Measurements from ENCODE around the gene DDN.

The DDN gene

GRCh38 chr12:49030714-49031572 lies 31.8 kb upstream of the DDN start:
- DNase-seq, result no peak

DNA sequence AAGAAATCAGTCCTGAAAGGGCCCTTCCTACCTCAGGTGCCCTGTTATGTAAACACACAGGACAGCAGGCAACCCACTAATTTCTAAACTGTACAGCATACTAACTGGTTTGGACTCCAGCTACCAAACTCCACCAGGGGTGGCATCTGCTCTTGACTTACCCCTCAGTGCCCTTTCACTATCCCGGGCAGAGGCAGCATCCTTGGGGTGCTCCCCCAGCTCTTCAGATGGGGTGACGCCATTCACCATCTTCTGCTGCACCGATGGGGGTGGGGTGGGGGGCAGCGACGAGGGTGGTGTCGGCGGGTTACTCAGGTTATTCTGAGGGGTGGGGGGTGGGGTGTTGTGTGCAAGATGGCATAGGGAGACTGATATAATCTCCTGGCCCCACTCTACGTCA lies 30.9 kb upstream of the DDN start:
- no peak for DNase-seq

- DNase-seq, result no peak
Observed at GRCh38 chr12:49028666-49029275, 29.6 kb upstream of the DDN start.

DNA sequence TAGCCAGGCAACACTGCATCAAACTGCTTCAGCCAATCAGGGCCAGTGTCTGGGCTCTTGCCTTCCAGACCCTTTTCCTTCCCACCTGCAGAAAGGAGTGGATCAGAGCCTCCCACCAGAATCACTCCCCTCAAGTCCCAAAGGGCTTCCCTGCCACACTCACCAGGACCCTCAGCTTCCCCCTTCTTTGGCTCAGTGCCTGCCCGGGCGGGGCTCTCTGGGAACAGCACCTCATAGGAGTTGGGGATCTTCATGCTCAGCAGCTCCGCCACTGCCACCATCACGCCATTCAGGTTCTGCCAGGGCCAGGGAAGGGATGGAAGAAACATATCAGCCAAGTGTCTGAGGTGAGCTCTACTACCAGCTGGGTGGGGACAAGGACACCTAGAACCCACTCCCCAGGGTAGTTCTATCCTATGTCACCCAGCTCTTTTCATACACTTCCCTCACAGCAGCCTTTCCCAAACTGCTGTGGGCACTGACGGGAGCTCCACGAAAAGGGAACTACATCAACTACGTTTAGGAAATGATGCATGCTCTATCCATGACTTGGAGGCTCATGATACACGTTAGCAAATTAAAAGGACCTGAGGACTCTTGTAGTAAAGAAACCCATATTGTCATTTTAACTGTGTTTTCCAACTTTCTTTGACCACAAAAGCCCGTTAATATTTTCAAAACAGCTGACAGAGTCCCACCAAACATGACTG lies 28.8 kb upstream of the DDN start:
- no peak for DNase-seq

GRCh38 chr12:49026678-49027480 lies 27.7 kb upstream of the DDN start:
- DNase-seq, result no peak

GRCh38 chr12:49026101-49026500 lies 26.9 kb upstream of the DDN start:
- no peak for DNase-seq

DNA sequence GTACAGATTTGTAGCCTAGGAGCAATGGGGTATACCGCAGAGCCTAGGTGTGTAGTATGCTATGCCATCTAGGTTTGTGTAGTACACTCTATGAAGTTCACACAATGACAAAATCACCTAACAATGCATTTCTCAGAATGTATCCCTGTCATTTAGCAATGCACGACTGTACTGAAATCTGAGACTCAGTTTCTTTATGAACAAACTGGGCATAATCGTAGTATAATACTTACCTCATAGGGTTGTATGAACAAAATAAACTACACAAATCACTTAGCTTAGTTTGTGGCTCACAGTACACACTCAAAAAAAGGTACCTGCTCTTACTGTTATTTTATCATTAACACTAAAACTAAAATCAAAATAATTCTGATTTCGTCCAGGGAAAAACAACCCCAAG lies 26.3 kb upstream of the DDN start:
- DNase-seq, result no peak

GRCh38 chr12:49024543-49024942 lies 25.4 kb upstream of the DDN start:
- no peak for DNase-seq

DNA sequence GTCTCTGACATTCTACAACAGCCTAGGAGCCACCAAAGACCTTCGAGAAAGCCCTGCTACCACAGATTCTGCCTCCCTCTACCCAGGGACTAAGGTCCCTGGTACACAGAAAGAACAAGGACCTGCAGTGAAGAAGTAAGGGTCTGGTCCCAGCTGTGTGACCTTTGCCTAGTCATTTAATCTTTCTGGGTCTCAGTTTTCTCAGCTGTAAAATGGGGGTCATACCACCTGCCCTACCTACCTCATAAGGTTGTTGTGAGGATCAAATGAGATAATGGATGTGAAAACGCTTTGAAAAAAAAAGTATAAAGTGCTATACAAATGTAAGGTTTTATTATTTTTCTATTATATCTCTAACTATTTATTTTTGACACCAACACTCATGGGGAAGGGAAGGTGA lies 24.6 kb upstream of the DDN start:
- DNase-seq, result no peak

DNA sequence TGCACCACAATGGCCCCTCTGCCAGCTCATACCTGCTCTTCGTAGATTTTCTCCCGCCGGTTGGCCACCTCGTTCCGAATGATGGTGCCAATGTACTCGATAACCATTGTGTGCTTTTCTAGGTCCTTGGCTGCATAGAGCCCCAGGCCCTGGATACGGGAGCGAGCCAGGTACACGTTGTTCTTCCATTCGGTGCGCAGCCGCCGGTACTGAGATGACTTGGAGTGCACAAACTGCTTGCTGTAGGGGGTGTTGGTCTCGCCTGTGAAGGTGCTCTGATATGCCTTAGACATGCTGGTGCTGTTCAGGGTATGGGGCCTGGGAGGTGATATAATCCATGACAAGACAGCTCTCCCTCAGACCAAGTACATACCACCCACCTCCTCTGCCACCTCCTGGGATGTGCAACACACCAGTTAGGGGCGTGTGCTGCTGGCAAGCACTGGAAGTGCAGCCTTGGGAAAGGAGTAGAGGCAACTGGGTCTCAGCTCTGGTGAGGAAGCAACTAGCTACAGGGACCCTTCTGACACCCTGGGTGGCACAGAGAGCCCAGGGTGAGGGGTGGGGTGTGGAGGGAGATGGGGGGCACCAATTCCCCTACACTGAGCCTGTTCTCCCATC lies 23.5 kb upstream of the DDN start:
- DNase-seq, result no peak

DNA sequence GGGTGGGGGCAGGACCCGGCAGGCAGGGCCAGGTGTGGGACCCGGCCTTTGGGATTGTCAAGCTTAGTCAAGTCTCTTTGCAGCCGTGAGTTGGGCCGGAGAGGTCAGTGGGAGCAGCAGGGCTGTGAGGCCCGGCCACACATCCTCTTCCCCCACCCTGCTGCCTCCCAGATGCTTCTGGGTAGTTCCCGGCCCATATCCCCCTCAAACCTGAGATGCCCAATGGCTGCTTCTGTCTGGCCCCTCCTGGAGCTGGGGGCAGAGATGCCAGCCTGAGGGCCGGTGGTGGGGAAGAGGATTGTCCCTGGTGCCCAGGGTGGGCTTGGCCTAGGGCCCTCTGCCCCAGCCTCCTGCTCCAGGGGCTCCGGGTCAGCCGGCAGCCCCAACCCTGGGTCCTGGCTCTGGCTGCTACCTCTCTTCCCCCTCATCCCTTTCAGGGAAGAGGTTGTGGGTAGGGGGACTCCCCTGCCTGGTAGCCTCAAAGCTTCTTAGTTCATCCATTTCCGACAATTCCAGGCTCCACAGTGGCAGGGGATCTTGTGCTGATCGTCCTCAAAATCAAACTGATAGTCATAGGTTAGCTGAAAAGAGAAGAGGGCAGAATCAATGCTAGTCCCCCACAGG lies 22.2 kb upstream of the DDN start:
- no peak for DNase-seq

DNA sequence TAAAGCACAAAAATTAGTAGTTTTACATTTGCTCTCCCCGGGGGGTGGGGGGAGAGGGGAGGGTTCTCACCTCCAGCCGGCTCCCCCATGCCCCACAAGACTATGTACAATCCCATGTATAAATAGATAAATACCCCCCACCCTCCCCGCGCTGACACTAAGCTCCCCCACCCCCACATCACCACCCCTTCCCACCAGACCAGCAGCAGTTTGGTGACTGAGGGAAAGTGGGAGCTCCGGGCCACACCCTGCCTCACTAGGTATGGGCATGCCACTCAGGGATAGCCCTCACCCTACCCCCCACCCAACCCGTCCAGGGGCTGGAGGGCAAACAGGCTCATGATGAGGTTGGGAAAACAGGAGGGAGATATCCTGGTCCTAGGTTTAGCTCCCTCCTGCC lies 21.3 kb upstream of the DDN start:
- no peak for DNase-seq

GRCh38 chr12:49019443-49020324 lies 20.5 kb upstream of the DDN start:
- DNase-seq, result no peak

DNA sequence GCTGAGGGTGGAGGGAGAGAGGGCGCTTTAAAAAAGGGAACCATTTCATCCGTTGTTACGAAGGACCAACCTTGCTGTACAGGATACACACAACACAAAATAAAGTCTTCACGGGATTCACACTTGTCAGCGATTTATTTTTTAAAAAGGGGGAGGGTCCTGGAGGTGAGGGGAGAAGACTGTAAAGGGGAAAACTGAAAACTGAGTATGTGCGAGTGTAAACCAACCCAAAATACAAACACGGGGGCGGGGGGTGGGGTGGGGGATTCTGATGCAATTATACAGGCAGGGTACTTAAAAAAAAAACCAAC lies 19.9 kb upstream of the DDN start:
- DNase-seq, result no peak

DNA sequence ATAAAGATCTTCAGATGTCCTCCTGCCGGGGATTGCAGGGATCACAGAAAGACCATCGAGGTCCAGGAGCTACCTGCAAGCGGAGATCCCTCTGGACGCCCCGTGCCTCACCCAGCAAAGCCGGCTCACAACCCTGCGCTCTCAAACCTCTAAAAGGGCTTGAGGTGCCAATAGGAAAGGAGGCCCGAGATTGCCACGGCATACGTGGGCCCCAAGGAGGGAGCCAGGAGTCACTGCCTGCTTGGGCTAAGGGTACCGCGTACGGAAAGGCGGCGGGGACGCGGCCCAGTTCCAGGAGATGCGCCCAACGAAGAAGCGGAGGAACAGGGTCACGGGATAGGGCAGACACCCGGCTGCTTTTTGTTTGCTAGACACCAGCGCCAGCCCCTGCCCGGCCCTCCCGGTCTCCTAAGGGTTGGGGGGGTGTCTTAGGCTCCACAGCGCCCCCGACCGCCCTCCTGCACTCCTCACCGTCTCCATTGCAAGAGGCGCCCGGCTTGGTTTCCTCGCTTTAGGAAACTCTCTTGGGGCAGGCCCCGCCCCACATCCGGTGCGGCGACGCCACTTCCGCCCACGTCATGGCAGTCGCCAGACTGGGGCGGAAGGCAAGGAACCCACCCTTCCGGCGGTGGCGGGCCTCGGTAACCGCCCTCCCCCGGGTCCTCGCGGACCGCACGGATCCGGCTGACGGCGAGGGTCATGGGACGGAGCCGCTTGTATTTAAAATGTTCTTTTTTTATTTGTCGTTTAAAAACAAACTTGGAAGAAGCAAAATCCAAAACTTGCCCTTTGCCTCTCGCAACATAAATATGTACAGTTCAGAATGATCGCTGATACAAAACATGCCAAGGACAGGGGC lies 19.3 kb upstream of the DDN start, which contains the start of gene PRKAG1:
Gene PRKAG1 (minus strand): TSS at position 516 of the 859 bp plus-strand sequence. CDS start 36 bp downstream, at position 480.
- DNase-seq, result peak; percentile 87

DNA sequence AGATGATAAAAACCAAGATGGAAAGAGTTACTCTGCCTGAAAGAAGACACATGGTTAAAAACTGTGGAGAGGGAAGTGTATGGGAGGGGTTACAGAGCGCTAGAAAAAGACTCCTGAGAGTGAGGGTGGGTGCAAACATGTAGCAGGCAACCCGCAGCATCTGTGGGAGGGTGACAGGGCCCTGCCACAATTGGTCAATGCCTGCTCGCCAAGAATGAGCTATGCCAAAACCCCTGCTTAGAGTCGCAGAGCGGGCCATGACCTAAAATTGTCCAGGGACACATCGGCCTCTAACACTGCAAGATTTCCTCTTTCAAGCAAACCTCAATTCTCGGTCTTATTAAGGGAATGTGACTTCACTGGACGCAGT lies 18.7 kb upstream of the DDN start:
- peak; percentile 43 for DNase-seq

- no peak for DNase-seq
Observed at GRCh38 chr12:49015196-49015595, 16.0 kb upstream of the DDN start.

DNA sequence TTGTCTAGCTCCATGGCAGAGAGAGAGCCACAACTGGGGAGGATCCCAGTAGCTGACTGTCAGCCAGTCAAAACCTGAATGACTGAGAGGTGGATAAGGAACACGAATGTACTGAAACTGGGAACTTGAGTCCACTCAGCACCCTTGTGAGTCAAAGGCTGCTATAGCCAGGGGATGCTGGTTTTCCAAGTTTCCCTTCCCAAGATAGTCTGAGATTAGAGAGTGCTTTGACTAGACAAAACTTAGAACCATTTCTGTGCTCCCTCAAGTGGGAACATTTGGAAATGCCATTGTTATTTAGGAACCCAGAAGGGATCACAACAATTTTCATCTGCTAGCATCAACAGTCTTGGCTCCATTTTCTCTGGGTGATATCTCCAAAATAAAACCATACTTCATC lies 15.4 kb upstream of the DDN start:
- DNase-seq, result no peak

GRCh38 chr12:49013428-49013827 lies 14.3 kb upstream of the DDN start:
- DNase-seq, result no peak

DNA sequence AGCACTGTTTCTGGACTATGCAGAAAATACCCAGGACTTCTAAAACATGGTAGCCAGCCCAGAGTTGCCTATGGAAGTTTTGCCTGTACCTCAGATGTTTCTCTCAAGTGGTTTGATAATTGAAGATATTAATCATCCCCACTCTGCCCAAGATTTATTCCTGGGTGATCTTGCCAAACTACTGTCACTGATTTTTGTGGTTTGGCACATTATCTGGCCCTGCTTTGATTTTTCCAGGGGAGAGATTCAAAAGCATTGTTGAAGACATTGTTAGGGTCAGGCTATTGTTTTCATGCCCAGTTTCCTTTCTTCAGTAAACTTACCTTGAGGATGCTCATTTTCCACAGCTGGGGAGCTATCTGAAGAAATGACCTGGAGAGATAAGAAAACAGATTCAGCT lies 13.6 kb upstream of the DDN start:
- no peak for DNase-seq

Measured in kidney glomerular epithelial cell (primary cell).